Effector CD4-positive, alpha-beta T cell (primary cell): Measurements from ENCODE around the gene APOH.

ENCODE experiments used
- DNase-seq: peaks from one replicate; pipeline ENCODE4 v3.0.0-alpha.2; 2020

Gene APOH

DNA sequence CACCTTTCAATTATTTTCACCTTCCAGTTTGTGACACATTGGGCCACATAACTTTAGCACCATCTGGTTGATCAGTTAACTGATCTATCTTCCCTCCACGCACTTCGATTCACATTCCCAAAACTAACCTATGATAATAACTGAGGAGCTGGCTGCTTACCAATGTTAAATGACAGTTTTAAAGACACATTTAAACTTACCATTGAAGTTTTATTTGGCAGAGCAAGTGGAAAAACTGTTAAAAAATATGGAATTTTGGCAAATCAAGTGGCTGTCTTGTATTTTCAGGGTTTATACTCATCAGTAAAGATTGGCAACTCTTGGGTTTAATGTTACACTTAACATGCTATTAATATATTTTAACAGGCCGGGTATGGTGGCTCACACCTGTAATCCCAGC is 5.4 kb upstream of the APOH start:
- no peak for DNase-seq

DNA sequence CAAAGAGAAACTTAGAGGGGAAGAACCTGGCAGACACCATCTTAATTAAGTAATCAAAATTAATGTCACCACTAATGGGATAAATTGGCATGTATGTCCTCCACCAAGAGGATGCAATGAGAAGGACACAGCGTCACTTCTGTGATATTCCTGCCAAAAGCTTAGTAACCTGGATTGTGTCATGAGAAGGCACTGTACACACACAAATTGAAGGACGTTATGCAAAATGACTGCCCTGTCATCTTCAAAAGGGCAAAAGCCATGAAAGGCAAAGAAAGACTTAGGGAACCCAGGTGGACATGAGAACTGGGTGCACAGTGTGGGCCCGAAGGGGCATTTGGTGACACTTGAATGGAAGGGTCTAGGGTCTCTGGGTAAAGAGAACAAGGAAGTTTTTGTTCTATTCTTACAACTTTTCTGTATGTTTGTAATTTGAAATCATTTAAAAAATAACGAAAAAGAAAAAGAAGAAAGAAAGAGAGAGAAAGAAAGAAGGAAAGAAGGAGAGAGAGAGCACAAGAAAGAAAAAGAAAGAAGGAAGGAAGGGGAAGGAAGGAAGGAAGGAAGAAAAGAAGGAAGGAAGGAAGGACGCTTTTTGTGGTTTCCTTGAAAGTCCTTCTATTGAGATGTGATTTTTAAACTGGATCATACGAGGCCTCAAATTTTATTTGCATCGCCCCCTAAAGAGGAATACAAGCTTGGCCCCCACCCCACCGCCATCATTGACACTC is 4.0 kb upstream of the APOH start:
- no peak for DNase-seq

DNA sequence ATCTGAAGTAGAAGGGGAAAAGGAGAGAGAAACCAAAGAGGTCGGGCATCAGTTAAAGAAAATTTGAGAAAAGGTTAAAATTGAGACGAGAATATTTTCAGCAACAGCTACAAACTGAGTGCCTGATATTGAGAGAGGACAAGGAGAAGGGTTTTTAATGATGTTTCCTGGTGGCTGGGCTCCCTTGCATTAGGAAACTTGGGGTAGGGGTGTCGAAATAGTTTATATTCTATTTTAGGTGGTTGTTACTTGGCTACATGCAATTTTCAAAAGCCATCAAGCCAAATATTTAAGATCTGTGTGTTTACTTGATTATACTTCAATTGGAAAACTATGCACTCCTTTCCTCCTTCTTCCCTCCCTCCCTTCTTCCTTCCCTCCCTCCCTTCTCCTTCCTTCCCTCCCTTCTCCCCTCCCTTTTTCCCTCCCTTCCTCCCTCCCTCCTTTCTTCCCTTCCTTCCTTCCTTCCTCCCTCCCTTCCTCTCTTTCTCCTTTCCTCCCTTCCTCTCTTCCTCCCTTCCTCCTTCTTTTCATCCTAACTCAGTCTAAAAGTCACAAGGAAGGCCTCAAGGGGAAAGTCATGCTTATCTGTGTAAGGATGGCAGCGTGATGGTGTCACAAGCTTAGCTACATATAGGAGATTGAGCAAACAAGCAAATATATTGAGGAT is 1.8 kb upstream of the APOH start:
- DNase-seq: no peak

GRCh38 chr17:66229783-66230538 is 746 bp upstream of the APOH start:
- no peak for DNase-seq

GRCh38 chr17:66227212-66228045 is 1.8 kb downstream of the APOH start:
- no peak for DNase-seq

DNA sequence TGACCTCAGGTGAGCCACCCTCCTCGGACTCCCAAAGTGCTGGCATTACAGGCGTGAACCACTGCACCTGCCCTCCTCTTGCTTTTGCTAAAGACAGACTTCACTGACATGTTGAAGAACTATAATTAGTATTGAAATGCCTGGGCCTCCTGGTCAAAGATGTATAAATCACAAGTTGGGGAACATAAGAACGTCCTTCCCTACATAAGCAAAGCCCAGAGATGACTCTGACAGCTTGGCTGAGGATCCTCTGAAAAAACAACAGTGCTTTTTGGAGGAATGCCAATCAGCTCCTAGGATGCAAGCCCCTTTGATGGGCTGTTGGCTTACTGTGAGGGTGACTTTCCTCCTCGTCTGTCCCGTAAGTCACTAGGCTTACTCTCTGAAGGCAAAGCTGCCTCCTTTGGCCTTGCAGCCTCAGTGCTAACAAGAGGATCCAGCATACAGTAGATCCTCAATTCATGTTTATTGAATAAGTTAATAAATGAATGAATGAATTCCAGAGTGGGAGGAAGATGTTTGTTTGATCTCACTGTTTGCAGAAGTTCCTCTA is 6.3 kb downstream of the APOH start:
- DNase-seq: no peak

DNA sequence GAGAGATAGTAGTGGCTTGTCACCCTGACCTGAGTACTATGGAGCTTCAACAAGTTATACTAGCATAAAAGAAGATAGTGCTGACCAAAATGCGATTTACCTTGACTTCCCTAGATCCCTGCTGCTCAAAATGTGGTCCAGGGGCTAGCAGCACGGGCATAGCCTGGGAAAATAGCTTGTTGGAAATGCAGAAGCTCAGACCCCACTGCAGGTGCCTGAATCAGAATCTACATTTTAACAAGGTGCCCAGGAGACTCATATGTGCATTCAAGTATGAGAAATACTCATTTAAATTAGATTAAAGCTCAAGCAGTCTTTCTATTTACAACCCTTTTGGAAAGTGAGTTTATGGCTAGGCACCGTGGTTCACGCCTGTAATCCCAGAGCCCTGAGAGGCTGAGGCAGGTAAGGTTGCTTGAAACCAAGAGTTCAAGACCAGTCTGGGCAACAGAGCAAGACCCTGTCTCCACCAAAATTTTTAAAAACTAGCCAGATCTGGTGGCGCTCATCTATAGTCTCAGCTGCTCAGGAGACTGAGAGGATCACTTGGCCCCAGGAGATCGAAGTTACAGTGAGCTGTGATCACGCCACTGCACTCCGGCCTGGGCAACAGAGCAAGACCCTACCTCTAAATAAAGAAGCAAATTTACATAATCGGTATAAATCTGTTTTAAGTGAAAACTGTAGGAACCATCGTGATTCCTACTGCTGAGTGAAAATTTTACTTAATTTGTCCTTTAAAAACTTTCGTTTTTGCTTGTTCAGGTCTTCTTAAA is 7.3 kb downstream of the APOH start:
- DNase-seq: no peak

- DNase-seq: no peak
Observed at GRCh38 chr17:66221343-66221742, 7.9 kb downstream of the APOH start.

- DNase-seq: no peak
Observed at GRCh38 chr17:66220079-66220835, 9.0 kb downstream of the APOH start.

- no peak for DNase-seq
Observed at GRCh38 chr17:66215529-66215911, 13.7 kb downstream of the APOH start.

- no peak for DNase-seq
Observed at GRCh38 chr17:66214884-66215528, 14.2 kb downstream of the APOH start.

DNA sequence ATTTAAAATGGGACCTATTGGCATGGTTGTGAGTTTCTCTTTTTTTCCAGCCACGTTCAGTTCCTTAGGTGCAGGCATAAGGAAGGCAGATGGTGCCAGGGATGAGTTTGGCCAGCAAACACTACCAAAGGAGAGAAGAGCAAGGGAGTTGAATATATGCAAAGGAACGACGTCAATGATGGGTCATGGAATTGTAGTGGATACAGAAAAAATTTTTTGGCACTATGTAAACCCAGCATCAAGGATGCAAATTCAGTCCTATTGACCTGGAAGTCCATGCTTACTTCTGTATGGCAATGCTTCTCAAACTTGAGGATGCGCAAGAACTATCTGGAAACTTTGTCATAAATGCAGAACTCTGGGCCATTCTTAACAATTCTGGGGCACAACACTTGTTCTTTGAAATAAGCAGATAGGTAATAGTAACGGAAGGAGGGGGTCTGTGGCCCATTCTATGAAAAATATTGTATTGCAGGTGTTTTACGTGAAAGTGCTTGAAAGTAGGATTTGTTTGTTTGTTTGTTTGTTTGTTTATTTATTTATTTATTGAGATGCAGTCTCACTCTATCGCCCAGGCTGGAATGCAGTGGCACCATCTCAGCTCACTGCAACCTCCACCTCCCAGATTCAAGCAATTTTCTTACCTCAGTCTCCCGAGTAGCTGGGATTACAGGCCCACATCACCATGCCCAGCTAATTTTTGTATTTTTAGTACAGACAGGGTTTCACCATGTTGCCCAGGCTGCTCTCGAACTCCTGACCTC is 18.0 kb downstream of the APOH start:
- DNase-seq: no peak

DNA sequence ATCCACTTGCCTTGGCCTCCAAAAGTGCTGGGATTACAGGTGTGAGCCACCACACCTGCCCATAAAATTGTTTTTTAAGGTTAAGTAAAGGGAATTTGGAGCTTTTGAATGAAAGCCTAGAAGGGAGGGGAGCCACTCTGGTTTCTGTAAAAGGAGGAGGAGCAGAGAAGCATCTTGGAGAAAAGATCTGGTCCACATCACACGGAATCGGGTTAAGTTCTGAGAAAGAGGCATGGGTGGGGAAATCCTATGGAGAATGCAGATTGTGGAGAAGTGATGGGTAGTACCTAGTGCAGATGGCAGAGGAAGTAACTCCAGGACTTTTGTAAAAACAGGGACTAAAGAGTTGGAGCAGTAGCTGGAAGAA is 19.0 kb downstream of the APOH start:
- no peak for DNase-seq

DNA sequence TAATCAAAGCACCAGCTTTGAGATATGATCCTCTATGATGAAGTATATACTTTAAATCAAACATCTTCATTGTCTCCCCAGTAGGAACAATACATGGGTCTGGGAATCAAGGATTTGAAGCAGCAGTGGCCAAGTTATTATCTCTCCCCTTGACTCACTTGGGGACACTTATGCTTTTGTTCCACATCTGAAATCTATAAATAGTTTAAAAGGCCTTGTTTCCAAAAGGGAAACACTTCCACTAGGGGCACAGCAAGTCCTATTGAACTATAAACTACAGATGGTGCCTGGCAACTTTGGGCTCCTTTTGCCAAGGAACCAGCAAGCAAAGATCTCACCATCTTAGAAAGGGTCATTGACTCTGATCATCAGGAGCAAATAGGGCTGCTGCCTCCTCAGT is 21.3 kb downstream of the APOH start:
- no peak for DNase-seq

- DNase-seq: no peak
Observed at GRCh38 chr17:66203274-66204015, 25.8 kb downstream of the APOH start.

DNA sequence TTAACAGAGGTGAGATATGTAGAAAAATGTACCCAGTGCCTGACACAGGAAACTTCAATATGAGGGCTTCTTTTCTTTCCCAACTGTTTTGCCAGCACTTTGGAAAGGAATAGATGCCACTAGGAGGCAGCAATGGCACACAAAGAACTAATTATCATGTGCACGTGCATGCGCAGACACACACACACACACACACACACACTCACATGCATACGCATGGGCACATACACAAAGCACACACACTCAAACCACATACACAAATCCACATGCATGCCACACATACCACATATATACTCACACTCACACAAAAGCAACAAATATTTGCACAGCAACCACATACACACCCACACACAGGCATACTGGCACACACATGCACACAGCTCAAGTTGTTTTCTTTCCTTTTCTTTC is 28.5 kb downstream of the APOH start:
- peak; percentile 28 for DNase-seq

GRCh38 chr17:66198242-66198641 is 31.0 kb downstream of the APOH start:
- no peak for DNase-seq

DNA sequence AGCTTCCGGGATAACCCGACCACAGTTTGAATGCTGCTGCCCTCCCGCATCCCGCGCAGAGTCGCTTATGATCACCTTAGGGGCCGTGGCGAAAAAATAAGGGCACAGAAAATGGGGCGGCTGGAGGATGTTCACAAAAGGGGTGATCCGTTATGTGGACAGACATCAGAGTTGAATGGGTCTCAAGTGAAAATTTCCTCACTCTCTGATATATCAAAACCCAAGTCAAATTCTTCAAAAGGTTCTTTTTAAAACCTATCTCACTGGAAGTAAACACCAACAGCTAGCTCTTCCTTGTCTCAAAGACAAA is 36.9 kb downstream of the APOH start:
- no peak for DNase-seq
